HG03060 (cell line): ENCODE measurements around the gene TIMM23B.
"Not testable (repeated sequence)": the region's sequence is repeated elsewhere in the genome, so short reads cannot be mapped to it uniquely, and the experiment has no call there.

Experiments used
- ATAC-seq: cut with Tn5 transposase; IDR thresholded peaks from one replicate; pipeline ENCODE4 v1.9.1; 2021; ENCODE audit warnings: low read depth, moderate number of reproducible peaks; ENCODE audit not compliant: unreplicated experiment

TIMM23B gene

GRCh38 chr10:49941447-49942338 lies at the start of gene TIMM23B, which contains the start of gene PARG:
Gene TIMM23B, plus strand, starts transcription at chr10:49942053. Its CDS starts 142 bp downstream, at chr10:49942195.
Gene PARG, minus strand, starts transcription at chr10:49942027. Its CDS starts 302 bp downstream, at chr10:49941725.
- ATAC-seq: peak; percentile 31

GRCh38 chr10:49899999-49900398 lies 41.9 kb upstream of the TIMM23B start:
- ATAC-seq: not testable (repeated sequence)

GRCh38 chr10:49900406-49900805 lies 41.4 kb upstream of the TIMM23B start:
- not testable (repeated sequence) for ATAC-seq

GRCh38 chr10:49903829-49904228 lies 38.0 kb upstream of the TIMM23B start:
- not testable (repeated sequence) for ATAC-seq

- not testable (repeated sequence) for ATAC-seq
Measured at GRCh38 chr10:49908290-49909080, 33.4 kb upstream of the TIMM23B start.

GRCh38 chr10:49910295-49910694 lies 31.6 kb upstream of the TIMM23B start:
- not testable (repeated sequence) for ATAC-seq

GRCh38 chr10:49916451-49916850 lies 25.4 kb upstream of the TIMM23B start:
- not testable (repeated sequence) for ATAC-seq

GRCh38 chr10:49917927-49918326 lies 23.9 kb upstream of the TIMM23B start:
- ATAC-seq: not testable (repeated sequence)

GRCh38 chr10:49922041-49922440 lies 19.8 kb upstream of the TIMM23B start:
- ATAC-seq: not testable (repeated sequence)

- not testable (repeated sequence) for ATAC-seq
Measured at GRCh38 chr10:49923572-49923971, 18.3 kb upstream of the TIMM23B start.

GRCh38 chr10:49931276-49931675 lies 10.6 kb upstream of the TIMM23B start:
- not testable (repeated sequence) for ATAC-seq

GRCh38 chr10:49931959-49932728 lies 9.7 kb upstream of the TIMM23B start:
- not testable (repeated sequence) for ATAC-seq

GRCh38 chr10:49942339-49942705 lies 469 bp downstream of the TIMM23B start:
- not testable (repeated sequence) for ATAC-seq

- not testable (repeated sequence) for ATAC-seq
Measured at GRCh38 chr10:49943607-49944006, 1.8 kb downstream of the TIMM23B start.

- ATAC-seq: peak; percentile 46
Measured at GRCh38 chr10:49948142-49948541, 6.3 kb downstream of the TIMM23B start.

GRCh38 chr10:49948737-49949136 lies 6.9 kb downstream of the TIMM23B start:
- not testable (repeated sequence) for ATAC-seq

GRCh38 chr10:49952006-49952405 lies 10.2 kb downstream of the TIMM23B start:
- ATAC-seq: not testable (repeated sequence)

- not testable (repeated sequence) for ATAC-seq
Measured at GRCh38 chr10:49953122-49953521, 11.3 kb downstream of the TIMM23B start.

- ATAC-seq: not testable (repeated sequence)
Measured at GRCh38 chr10:49970331-49970857, 28.5 kb downstream of the TIMM23B start.

GRCh38 chr10:49971466-49971865 lies 29.6 kb downstream of the TIMM23B start:
- ATAC-seq: not testable (repeated sequence)
